ENCODE data around the gene CLCN2. TPM values are rescaled to one million over a fixed set of nuclear protein-coding genes. Genes with fewer than 3 reads are reported as not detected.

CLCN2 gene
- total RNA-seq, 6 experiments from 2014 or later = 1.8 to 2.9 (median 2.5) TPM

- WGBS (ENCODE audit: insufficient coverage, low coverage, low lambda C conversion rate, missing lambda C conversion rate) = 91% methylated on average over 5 of the region's 5 CpGs
- no peak for ATAC-seq
- DNase-seq = no peak
- Histone ChIP-seq H3K27ac (peak overlapping the region in 1 of 3 donors; percentile 83), H3K36me3 (peaks cover 35 to 79% (median 59%) of the 10 kb centered on the region in 4 donors), H3K27me3 (no peaks in the 10 kb centered on the region), H3K9me3 (no peaks in the 10 kb centered on the region), H3K4me1 (peaks cover 3 to 61% (median 25%) of the 10 kb centered on the region in 4 donors), H3K4me3 (no peak overlapping the region)
- intact Hi-C loops (cut with DNase I) = no loop called here
- TF ChIP-seq CTCF (IDR thresholded peaks at IDR 0.05) (no peak), POLR2A (IDR thresholded peaks at IDR 0.05) (no peak)
These were observed 39.7 kb downstream of the CLCN2 start for GRCh38 chr3:184321666-184322065.

- H3K9me3 ChIP-seq = no peaks in the 10 kb centered on the region
- H3K4me1 ChIP-seq = peaks cover 3 to 67% (median 25%) of the 10 kb centered on the region in 4 donors
- no peaks in the 10 kb centered on the region for H3K27me3 ChIP-seq
- DNase-seq (peak; percentile 98 to 99 (median 98)), ATAC-seq (peak; percentile 82 to 91 (median 84))
- TF ChIP-seq CTCF (IDR thresholded peaks at IDR 0.05) (no peak), POLR2A (IDR thresholded peaks at IDR 0.05) (no peak)
- WGBS (ENCODE audit: insufficient coverage, low coverage, low lambda C conversion rate, missing lambda C conversion rate) = 0% methylated on average over 4 of the region's 4 CpGs
- intact Hi-C loops (cut with DNase I) = no loop called here
- peaks cover 22 to 64% (median 44%) of the 10 kb centered on the region in 4 donors for H3K36me3 ChIP-seq
- H3K27ac ChIP-seq = peak overlapping the region; percentile 34 to 83 (median 58)
- peak overlapping the region; percentile 18 to 46 (median 28) for H3K4me3 ChIP-seq
These were observed 41.3 kb downstream of the CLCN2 start for GRCh38 chr3:184320104-184320445.

GRCh38 chr3:184317201-184317600, 44.2 kb downstream of the CLCN2 start:
- no peak for DNase-seq
- Histone ChIP-seq H3K27me3 (no peaks in the 10 kb centered on the region), H3K27ac (peak overlapping the region in 1 of 3 donors; percentile 42), H3K4me1 (peaks cover 3 to 56% (median 24%) of the 10 kb centered on the region in 4 donors), H3K4me3 (peak overlapping the region; percentile 93 to 98 (median 96)), H3K36me3 (peaks cover 9 to 35% (median 20%) of the 10 kb centered on the region in 4 donors), H3K9me3 (no peaks in the 10 kb centered on the region)
- ATAC-seq = no peak
- WGBS (ENCODE audit: insufficient coverage, low coverage, low lambda C conversion rate, missing lambda C conversion rate) = 20% methylated on average over 4 of the region's 5 CpGs
- intact Hi-C loops (cut with DNase I) = no loop called here
- no peak for TF ChIP-seq POLR2A (IDR thresholded peaks at IDR 0.05)
- TF ChIP-seq CTCF (IDR thresholded peaks at IDR 0.05) = no peak

- intact Hi-C loops (cut with DNase I) = no loop called here
- no peak for TF ChIP-seq CTCF (IDR thresholded peaks at IDR 0.05)
- TF ChIP-seq POLR2A (IDR thresholded peaks at IDR 0.05) = no peak
- Histone ChIP-seq H3K4me3 (peak overlapping the region; percentile 93 to 98 (median 96)), H3K27me3 (no peaks in the 10 kb centered on the region), H3K4me1 (peaks cover 3 to 52% (median 22%) of the 10 kb centered on the region in 4 donors), H3K27ac (peak overlapping the region in 1 of 3 donors; percentile 42), H3K9me3 (no peaks in the 10 kb centered on the region), H3K36me3 (peaks cover 6 to 31% (median 16%) of the 10 kb centered on the region in 4 donors)
- WGBS (ENCODE audit: insufficient coverage, low coverage, low lambda C conversion rate, missing lambda C conversion rate) = 71% methylated on average over 6 of the region's 7 CpGs
- ATAC-seq (no peak), DNase-seq (no peak)
These were observed 44.6 kb downstream of the CLCN2 start for GRCh38 chr3:184316792-184317191.
